ENCODE results near the gene TPPP. TPM values are rescaled to one million over a fixed set of nuclear protein-coding genes. Genes with fewer than 3 reads are reported as not detected.

The TPPP gene
- total RNA-seq, 2 donors from 2014 or later: 0.10 to 0.14 TPM

DNA sequence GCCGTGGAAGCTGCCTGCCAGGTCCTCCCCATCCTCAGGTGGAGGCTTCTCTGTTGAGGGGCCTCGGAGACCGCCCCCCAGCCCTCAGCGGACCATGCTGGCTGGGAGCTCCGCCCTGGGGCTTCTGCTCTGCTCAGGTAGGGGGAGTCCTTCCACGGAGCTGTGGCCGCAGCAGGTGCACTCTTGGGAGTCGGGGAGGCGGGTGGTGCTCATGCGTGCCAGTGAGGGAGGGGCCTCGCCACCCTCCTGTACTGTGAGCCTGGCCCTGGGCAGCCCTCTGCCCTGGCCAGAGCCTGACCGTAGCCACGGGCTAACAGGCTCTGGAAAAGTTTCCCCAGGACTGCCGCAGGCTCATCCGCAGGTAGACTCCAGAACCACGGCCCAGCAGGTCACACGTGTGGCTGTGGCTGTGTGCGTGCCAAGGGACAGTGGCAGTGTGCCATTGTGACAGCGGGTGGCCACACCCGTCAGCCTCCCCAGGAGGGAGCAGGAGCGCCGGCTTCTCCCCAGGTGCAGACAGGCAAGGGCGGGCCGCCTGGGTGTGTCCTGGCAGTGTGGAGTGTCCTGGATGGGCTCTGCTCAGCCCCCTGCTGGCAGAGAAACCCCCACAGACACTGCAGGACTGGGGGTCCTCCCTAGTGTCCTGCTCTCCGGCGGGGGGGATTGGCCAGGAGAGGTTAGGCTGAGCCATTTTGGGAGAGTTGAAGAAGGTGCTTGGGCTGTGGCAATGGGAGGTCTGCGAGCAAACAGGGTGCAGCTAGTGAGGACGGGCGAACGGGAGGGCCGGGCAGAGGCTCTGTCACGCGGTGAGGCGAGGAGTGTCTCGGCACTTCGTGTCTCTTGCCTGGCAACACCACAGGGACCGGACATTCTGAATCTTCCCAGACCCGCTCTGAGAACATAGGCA lies 29.5 kb downstream of the TPPP start:
- Mint-ChIP-seq H3K9me3 (no peaks in the 10 kb centered on the region), H3K27ac (no peak overlapping the region), H3K36me3 (peaks cover 20 to 23% of the 10 kb centered on the region in 2 donors)
- DNase-seq (ENCODE audit: low spot score in 2 of 2) (peak in 1 of 2 donors; percentile 54), ATAC-seq (no peak)

DNA sequence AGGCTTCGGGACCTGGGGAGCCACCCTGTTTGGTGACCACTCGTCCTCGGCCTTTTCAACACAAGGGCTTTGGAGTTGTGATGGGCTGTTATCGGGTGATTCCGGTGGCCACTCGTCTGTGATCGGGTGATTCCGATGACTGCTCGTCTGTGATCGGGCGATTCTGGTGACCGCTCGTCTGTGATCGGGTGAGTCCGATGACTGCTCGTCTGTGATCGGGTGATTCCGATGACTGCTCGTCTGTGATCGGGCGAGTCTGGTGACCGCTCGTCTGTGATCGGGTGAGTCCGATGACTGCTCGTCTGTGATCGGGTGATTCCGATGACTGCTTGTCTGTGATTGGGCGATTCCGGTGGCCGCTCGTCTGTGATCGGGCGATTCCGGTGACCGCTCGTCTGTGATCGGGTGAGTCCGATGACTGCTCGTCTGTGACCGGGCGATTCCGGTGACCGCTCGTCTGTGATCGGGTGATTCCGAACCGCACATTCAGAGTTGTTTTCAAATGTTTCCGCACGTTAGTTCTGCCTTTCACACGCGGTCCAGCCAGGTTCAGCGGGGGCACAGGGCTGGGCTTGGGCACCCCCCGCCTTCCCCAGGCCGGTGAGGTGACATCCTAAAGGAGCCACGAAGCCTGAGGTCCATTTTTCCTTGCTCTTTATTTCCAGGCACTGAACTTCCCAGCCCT lies 30.3 kb downstream of the TPPP start:
- ATAC-seq (no peak), DNase-seq (ENCODE audit: low spot score in 2 of 2) (peak in 1 of 2 donors; percentile 37)
- no peak overlapping the region for H3K27ac Mint-ChIP-seq
- peaks cover 23 to 29% of the 10 kb centered on the region in 2 donors for H3K36me3 Mint-ChIP-seq
- H3K9me3 Mint-ChIP-seq: no peaks in the 10 kb centered on the region

DNA sequence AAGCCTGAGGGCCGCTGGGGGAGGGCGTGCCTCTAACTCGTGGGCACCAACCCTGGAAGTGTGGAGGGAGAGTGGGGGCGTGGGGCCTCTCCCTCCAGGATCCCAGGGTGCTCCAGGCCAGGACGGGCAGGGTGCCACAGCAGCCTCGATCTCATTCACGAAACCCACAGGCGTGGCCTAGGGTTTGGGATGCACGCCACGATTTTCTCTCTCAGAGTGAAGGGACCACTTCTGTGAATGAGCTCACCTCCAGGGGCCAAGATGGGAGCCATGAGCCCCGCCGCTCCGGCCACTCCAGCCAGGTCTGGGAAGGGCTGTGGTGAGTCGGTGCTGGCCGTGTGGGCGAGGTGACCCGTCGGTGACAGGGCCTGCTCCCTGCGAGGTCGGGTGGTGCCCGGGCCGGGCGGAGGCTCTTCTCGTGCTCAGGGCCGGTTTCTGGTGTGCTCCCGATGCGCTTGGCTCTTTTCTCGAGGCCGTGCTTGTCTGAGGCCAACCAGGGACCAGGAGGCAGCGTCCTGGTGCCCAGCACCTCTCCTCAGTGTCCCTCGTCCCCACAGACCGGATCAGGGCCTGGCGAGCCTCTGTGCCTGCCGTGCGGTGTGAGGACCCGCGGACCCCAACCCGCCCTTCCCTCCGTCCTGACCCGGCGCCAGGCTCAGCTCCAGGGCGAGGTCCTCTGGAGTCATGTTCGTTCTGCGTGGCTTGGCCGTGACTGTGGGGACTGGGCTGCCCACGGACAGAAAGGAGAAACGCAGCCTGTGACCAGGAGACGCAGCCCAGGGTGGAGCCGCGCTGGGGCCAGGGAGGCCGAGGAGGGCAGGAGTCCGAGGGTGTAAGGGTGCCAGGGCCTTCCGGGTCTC lies 31.0 kb downstream of the TPPP start:
- Mint-ChIP-seq H3K27ac (no peak overlapping the region), H3K36me3 (peaks cover 24 to 35% of the 10 kb centered on the region in 2 donors), H3K9me3 (no peaks in the 10 kb centered on the region)
- ATAC-seq (no peak), DNase-seq (ENCODE audit: low spot score in 2 of 2) (peak in 1 of 2 donors; percentile 39)

GRCh38 chr5:660491-661030 lies 32.6 kb downstream of the TPPP start:
- Mint-ChIP-seq H3K9me3 (no peaks in the 10 kb centered on the region), H3K36me3 (peaks cover 24 to 35% of the 10 kb centered on the region in 2 donors), H3K27ac (no peak overlapping the region)
- ATAC-seq (no peak), DNase-seq (ENCODE audit: low spot score in 2 of 2) (peak in 1 of 2 donors; percentile 25)

DNA sequence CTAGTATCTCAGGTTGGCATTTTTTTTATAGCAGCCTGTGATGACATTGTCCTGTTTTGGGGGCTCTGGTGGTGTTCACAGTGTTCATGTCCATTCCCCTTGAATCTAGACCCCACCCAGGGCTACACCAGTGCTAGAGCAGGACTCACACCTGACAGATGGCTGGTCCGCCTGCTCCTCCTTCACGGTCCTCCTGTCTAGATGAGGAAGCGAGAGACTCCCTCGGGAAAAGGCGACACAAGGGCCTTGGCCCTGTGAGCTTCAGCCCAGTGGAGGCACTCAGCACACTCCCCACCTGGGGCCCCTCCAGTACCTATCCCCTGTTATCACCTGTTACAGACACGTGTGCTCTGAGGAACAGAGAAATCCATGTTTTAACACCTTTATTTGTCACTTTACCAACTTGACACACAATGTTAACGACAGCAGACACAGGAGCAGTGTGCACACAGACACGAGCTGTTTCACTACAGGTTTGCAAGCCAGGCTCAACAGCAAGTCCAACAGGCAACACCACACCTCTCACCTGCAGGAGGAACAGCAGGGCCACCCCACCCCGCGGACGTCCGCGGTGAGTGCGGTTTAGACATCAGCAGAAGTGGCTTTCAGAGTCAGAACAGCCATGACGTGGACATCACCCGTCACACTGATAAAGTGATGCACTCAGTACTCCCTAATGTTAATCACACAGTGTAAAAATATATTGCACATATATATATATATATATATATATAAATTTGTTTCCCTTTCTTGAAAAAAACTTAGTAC lies 33.5 kb downstream of the TPPP start:
- DNase-seq (ENCODE audit: low spot score in 2 of 2): peak in 1 of 2 donors; percentile 28
- H3K27ac Mint-ChIP-seq: no peak overlapping the region
- peaks cover 24 to 35% of the 10 kb centered on the region in 2 donors for H3K36me3 Mint-ChIP-seq
- ATAC-seq: no peak
- no peaks in the 10 kb centered on the region for H3K9me3 Mint-ChIP-seq

DNA sequence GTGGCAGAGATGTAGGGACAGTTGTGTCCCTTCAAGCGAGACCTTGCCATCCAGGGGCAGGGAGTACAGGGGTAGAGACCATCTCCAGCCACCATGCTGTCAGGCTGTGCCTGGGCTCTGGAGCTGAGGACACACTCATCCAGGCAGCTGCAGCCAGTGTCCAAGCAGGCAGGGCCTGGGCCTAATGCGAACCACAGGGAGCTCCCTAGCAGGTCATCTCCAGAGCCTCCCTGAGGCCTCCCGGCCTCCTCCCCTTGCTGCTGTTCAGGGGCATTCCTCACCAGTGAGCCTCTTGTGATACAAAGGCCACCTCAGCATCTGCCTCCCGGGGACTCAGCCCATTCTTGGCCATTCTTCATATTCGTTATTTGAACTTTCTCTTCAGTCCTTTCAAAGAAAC lies 35.0 kb downstream of the TPPP start:
- Mint-ChIP-seq H3K36me3 (peaks cover 24 to 35% of the 10 kb centered on the region in 2 donors), H3K9me3 (no peaks in the 10 kb centered on the region), H3K27ac (no peak overlapping the region)
- ATAC-seq (no peak), DNase-seq (ENCODE audit: low spot score in 2 of 2) (peak in 1 of 2 donors; percentile 31)

GRCh38 chr5:657570-657969 lies 35.6 kb downstream of the TPPP start:
- H3K9me3 Mint-ChIP-seq: no peaks in the 10 kb centered on the region
- H3K27ac Mint-ChIP-seq: no peak overlapping the region
- peaks cover 24 to 35% of the 10 kb centered on the region in 2 donors for H3K36me3 Mint-ChIP-seq
- ATAC-seq: peak in 1 of 2 donors; percentile 45
- DNase-seq (ENCODE audit: low spot score in 2 of 2): peak in 1 of 2 donors; percentile 45

DNA sequence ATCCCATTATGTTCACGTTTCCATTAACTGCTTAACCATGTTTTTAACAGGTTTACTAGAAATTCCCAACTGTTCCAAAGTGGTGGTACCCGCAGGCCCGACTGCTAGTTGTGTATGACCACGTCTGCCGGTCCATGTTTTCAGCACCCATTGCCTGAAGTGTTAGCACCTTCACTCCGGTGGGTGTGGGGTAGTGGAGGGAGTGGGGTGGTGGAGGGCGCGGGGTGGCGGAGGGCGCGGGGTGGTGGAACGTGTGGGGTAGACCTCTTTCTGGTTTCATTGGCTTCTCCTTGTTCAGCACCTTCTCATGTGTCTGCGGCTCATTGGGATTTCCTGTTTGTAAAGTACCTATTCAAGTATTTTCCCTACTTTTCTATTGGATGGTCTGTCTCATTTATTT lies 37.7 kb downstream of the TPPP start:
- no peak for ATAC-seq
- Mint-ChIP-seq H3K27ac (no peak overlapping the region), H3K9me3 (no peaks in the 10 kb centered on the region), H3K36me3 (peaks cover 18 to 28% of the 10 kb centered on the region in 2 donors)
- no peak for DNase-seq (ENCODE audit: low spot score in 2 of 2)

- no peak overlapping the region for H3K27ac Mint-ChIP-seq
- peaks cover 14 to 17% of the 10 kb centered on the region in 2 donors for H3K36me3 Mint-ChIP-seq
- no peak for ATAC-seq
- DNase-seq (ENCODE audit: low spot score in 2 of 2): no peak
- no peaks in the 10 kb centered on the region for H3K9me3 Mint-ChIP-seq
Measured at GRCh38 chr5:654071-654778, 38.9 kb downstream of the TPPP start.

GRCh38 chr5:652773-653350 lies 40.3 kb downstream of the TPPP start:
- DNase-seq (ENCODE audit: low spot score in 2 of 2) (no peak), ATAC-seq (no peak)
- no peak overlapping the region for H3K27ac Mint-ChIP-seq
- H3K36me3 Mint-ChIP-seq: peaks cover 6% of the 10 kb centered on the region in 2 donors
- H3K9me3 Mint-ChIP-seq: no peaks in the 10 kb centered on the region

GRCh38 chr5:652023-652515 lies 41.1 kb downstream of the TPPP start:
- ATAC-seq: no peak
- H3K9me3 Mint-ChIP-seq: no peaks in the 10 kb centered on the region
- H3K36me3 Mint-ChIP-seq: peaks cover 0 to 3% of the 10 kb centered on the region in 2 donors
- no peak for DNase-seq (ENCODE audit: low spot score in 2 of 2)
- no peak overlapping the region for H3K27ac Mint-ChIP-seq

GRCh38 chr5:651296-652022 lies 41.7 kb downstream of the TPPP start:
- H3K36me3 Mint-ChIP-seq: peaks cover 0 to 6% of the 10 kb centered on the region in 2 donors
- ATAC-seq (no peak), DNase-seq (ENCODE audit: low spot score in 2 of 2) (no peak)
- no peaks in the 10 kb centered on the region for H3K9me3 Mint-ChIP-seq
- no peak overlapping the region for H3K27ac Mint-ChIP-seq

GRCh38 chr5:647727-648126 lies 45.4 kb downstream of the TPPP start:
- H3K36me3 Mint-ChIP-seq: peaks cover 0 to 6% of the 10 kb centered on the region in 2 donors

DNA sequence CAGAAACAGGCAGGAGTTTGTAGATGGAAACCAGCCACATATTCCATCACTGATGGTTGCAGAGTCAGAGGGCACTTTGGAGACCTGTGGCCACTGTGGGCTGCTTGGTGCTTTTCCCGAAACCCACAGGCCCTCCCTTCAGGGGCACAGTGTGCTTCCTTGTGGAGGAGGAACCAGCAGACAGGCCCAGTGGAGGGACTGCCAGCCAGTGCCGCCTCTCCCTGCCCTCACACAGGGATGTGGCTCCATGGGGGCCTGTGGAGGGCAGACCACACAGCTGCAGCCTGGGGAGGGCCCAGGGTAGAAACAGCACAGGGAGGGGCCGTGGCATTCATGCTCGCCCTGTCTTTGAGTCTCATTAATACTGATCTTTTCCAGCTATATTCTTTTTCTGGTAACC lies 45.8 kb downstream of the TPPP start:
- DNase-seq (ENCODE audit: low spot score in 2 of 2) (no peak), ATAC-seq (no peak)
- H3K36me3 Mint-ChIP-seq: peaks cover 0 to 6% of the 10 kb centered on the region in 2 donors
- no peak overlapping the region for H3K27ac Mint-ChIP-seq
- H3K9me3 Mint-ChIP-seq: no peaks in the 10 kb centered on the region

More at GRCh38 chr5:647727-648126, 45.4 kb downstream of the TPPP start:
- Mint-ChIP-seq H3K27ac (no peak overlapping the region), H3K9me3 (no peaks in the 10 kb centered on the region)
- no peak for ATAC-seq
- no peak for DNase-seq (ENCODE audit: low spot score in 2 of 2)
